Bronchial epithelial cell (primary cell): ENCODE data around the gene NFE2L1. TPM values are rescaled to one million over a fixed set of nuclear protein-coding genes. Genes with fewer than 3 reads are reported as not detected.
"Not testable (repeated sequence)": the region's sequence is repeated elsewhere in the genome, so short reads cannot be mapped to it uniquely, and the experiment has no call there.

Experiments used
- DNase-seq: peaks from one replicate; pipeline ENCODE4 v3.0.0-alpha.2; 2010; ENCODE audit warnings: low read depth
- FAIRE-seq: peaks from 2 replicates; lab custom pipeline; 2011; peaks lifted over from hg19 to GRCh38; lab: Jason Lieb, UNC
- H3K27me3 ChIP-seq: 2 replicates; pipeline ENCODE4 v1.5.1; 2011; ENCODE audit warnings: low read length; ENCODE audit not compliant: control insufficient read depth, insufficient read depth
- H3K36me3 ChIP-seq: 2 replicates; pipeline ENCODE4 v1.5.1; 2011; ENCODE audit warnings: low read length; ENCODE audit not compliant: control insufficient read depth, insufficient read depth
- H3K4me3 ChIP-seq: 2 replicates; pipeline ENCODE4 v1.5.1; 2011; ENCODE audit warnings: mild to moderate bottlenecking, low read depth, low read length, control low read depth
- total RNA-seq: library from RNA; depleted of rRNA; stranded (reverse); fragments of >200 nt; gene quantifications from 2 replicates; pipeline ENCODE4 v1.2.1, GENCODE V29; 2014
- TF ChIP-seq, protein P1 (sequence below): IDR thresholded peaks from 2 replicates; pipeline ENCODE4 v1.5.1; 2011; ENCODE audit warnings: mild to moderate bottlenecking, moderate library complexity, low read length, control low read depth, inconsistent platforms; ENCODE audit not compliant: insufficient read depth, severe bottlenecking

Gene NFE2L1, protein sequence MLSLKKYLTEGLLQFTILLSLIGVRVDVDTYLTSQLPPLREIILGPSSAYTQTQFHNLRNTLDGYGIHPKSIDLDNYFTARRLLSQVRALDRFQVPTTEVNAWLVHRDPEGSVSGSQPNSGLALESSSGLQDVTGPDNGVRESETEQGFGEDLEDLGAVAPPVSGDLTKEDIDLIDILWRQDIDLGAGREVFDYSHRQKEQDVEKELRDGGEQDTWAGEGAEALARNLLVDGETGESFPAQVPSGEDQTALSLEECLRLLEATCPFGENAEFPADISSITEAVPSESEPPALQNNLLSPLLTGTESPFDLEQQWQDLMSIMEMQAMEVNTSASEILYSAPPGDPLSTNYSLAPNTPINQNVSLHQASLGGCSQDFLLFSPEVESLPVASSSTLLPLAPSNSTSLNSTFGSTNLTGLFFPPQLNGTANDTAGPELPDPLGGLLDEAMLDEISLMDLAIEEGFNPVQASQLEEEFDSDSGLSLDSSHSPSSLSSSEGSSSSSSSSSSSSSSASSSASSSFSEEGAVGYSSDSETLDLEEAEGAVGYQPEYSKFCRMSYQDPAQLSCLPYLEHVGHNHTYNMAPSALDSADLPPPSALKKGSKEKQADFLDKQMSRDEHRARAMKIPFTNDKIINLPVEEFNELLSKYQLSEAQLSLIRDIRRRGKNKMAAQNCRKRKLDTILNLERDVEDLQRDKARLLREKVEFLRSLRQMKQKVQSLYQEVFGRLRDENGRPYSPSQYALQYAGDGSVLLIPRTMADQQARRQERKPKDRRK
- 84.2 and 176 TPM in 2 replicates for total RNA-seq

GRCh38 chr17:48047741-48048383 lies at the start of gene NFE2L1:
Gene NFE2L1 (plus strand): TSS chr17:48048359. CDS start chr17:48051119, 2,760 bp downstream.
- TF ChIP-seq, protein P1, sequence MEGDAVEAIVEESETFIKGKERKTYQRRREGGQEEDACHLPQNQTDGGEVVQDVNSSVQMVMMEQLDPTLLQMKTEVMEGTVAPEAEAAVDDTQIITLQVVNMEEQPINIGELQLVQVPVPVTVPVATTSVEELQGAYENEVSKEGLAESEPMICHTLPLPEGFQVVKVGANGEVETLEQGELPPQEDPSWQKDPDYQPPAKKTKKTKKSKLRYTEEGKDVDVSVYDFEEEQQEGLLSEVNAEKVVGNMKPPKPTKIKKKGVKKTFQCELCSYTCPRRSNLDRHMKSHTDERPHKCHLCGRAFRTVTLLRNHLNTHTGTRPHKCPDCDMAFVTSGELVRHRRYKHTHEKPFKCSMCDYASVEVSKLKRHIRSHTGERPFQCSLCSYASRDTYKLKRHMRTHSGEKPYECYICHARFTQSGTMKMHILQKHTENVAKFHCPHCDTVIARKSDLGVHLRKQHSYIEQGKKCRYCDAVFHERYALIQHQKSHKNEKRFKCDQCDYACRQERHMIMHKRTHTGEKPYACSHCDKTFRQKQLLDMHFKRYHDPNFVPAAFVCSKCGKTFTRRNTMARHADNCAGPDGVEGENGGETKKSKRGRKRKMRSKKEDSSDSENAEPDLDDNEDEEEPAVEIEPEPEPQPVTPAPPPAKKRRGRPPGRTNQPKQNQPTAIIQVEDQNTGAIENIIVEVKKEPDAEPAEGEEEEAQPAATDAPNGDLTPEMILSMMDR = no peak
- DNase-seq = peak; percentile 98
- H3K4me3 ChIP-seq = peak within 1 kb of the TSS; percentile 72
- FAIRE-seq = no peak
- peaks cover 6% of the 10 kb centered on the region for H3K36me3 ChIP-seq
- no peaks in the 10 kb centered on the region for H3K27me3 ChIP-seq

DNA sequence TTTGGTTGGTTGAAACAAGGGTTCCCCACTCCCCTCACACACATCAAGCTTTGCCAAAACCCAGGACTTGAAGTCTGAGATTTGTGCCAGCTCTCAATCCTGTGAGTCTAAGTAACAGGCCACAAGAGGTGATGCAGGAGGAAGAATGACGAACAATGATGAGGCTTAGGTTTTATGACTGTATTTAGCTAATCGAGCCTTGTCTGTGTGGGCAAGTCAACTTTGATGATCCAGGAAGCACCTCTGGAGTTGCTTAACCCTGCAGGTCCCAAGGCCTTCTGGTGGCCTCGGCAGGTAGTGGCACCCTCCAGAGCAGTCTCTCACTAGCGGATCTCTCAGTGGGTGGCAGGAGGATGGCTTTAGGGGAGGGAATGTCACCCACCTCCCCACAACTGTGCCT lies 48.6 kb upstream of the NFE2L1 start:
- TF ChIP-seq, protein P1 = peak; percentile 1
- no peak overlapping the region for H3K4me3 ChIP-seq
- H3K36me3 ChIP-seq = no peaks in the 10 kb centered on the region
- H3K27me3 ChIP-seq = no peaks in the 10 kb centered on the region
- DNase-seq (peak; percentile 63), FAIRE-seq (no peak)

DNA sequence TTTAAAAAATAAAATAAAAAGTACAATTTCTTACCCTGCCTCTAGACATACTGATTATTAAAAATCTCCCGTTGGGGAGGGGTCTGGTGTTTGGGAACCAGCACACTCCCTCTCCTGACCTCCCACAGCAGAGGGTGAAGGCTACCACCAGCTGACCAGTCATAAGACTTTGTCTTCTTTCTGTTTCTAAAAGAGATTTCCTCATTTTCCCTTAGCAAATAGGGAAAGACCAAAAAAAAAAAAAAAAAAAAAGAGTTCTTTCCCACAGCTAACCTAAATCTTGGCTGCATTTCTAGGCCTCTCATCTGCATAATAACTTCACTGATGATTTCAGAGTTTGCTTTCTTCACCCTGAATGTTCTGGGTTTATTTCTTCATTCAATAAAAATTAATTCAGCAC lies 47.0 kb upstream of the NFE2L1 start:
- Histone ChIP-seq H3K27me3 (no peaks in the 10 kb centered on the region), H3K36me3 (no peaks in the 10 kb centered on the region), H3K4me3 (no peak overlapping the region)
- TF ChIP-seq, protein P1 = no peak
- FAIRE-seq (no peak), DNase-seq (no peak)

GRCh38 chr17:48001657-48002056 lies 46.5 kb upstream of the NFE2L1 start:
- FAIRE-seq, DNase-seq, H3K36me3 ChIP-seq, H3K4me3 ChIP-seq, H3K27me3 ChIP-seq: not testable (repeated sequence)

- TF ChIP-seq, protein P1 = no peak
- no peak overlapping the region for H3K4me3 ChIP-seq
- FAIRE-seq (no peak), DNase-seq (peak; percentile 73)
- no peaks in the 10 kb centered on the region for H3K27me3 ChIP-seq
- H3K36me3 ChIP-seq = no peaks in the 10 kb centered on the region
These were observed 45.8 kb upstream of the NFE2L1 start for GRCh38 chr17:48002266-48002915.
